HG02610 (cell line): ENCODE results near the gene MEF2D.

Experiments used
- ATAC-seq: cut with Tn5 transposase; IDR thresholded peaks from one replicate; pipeline ENCODE4 v1.9.1; 2021; ENCODE audit warnings: mild to moderate bottlenecking, moderate library complexity; ENCODE audit not compliant: unreplicated experiment

Gene MEF2D

GRCh38 chr1:156471496-156472490 lies 28.8 kb downstream of the MEF2D start:
- ATAC-seq, result no peak

GRCh38 chr1:156470473-156470872 lies 30.1 kb downstream of the MEF2D start:
- no peak for ATAC-seq

- ATAC-seq, result no peak
Observed at GRCh38 chr1:156468693-156469345, 31.8 kb downstream of the MEF2D start.

- no peak for ATAC-seq
Observed at GRCh38 chr1:156467906-156468305, 32.7 kb downstream of the MEF2D start.

- no peak for ATAC-seq
Observed at GRCh38 chr1:156467385-156467784, 33.2 kb downstream of the MEF2D start.

GRCh38 chr1:156465747-156466365 lies 34.7 kb downstream of the MEF2D start:
- no peak for ATAC-seq

- no peak for ATAC-seq
Observed at GRCh38 chr1:156464825-156465452, 35.6 kb downstream of the MEF2D start.

GRCh38 chr1:156464335-156464734 lies 36.2 kb downstream of the MEF2D start:
- no peak for ATAC-seq

GRCh38 chr1:156463874-156464273 lies 36.7 kb downstream of the MEF2D start:
- ATAC-seq, result no peak

GRCh38 chr1:156462954-156463795 lies 37.4 kb downstream of the MEF2D start:
- no peak for ATAC-seq

- no peak for ATAC-seq
Observed at GRCh38 chr1:156461781-156462647, 38.6 kb downstream of the MEF2D start.

GRCh38 chr1:156461109-156461508 lies 39.5 kb downstream of the MEF2D start:
- no peak for ATAC-seq

GRCh38 chr1:156460525-156460924 lies 40.0 kb downstream of the MEF2D start:
- ATAC-seq, result no peak

GRCh38 chr1:156458181-156458503 lies 42.4 kb downstream of the MEF2D start:
- ATAC-seq, result no peak

- peak; percentile 77 for ATAC-seq
Observed at GRCh38 chr1:156456625-156457465, 43.7 kb downstream of the MEF2D start.

GRCh38 chr1:156455362-156455761 lies 45.2 kb downstream of the MEF2D start:
- ATAC-seq, result no peak

- ATAC-seq, result no peak
Observed at GRCh38 chr1:156452907-156453306, 47.7 kb downstream of the MEF2D start.

GRCh38 chr1:156451505-156452160 lies 48.9 kb downstream of the MEF2D start:
- no peak for ATAC-seq
